ENCODE measurements around the gene PAK6.

The PAK6 gene

DNA sequence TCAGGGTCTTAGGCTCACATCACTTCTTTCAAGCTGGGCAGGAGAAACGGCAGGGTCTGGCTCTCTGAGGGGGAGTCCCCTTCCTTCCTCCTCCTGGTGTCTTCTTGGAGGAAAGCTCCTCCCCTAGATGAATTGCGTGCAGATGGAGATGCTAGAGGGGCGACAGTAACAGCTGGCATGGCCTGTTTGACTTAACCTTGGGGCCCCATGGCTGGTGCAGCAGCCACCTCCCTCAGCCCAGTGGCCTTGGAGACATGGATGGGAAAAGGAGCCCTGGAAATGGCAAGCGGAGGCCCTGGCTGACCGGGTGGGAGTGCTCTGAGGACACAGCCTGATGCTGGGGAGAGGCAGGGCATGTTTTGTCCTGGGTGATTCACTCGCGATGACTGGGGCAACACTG lies 20.2 kb downstream of the PAK6 start:
- Histone ChIP-seq H3K9me3 (ENCODE audit: insufficient read depth, low read length, severe bottlenecking) (no peaks in the 10 kb centered on the region), H2AFZ (ENCODE audit: low read depth, low read length) (no peak overlapping the region), H3K36me3 (ENCODE audit: insufficient read depth, low read length) (no peaks in the 10 kb centered on the region), H4K20me1 (ENCODE audit: insufficient read depth, low read length) (no peaks in the 10 kb centered on the region), H3K79me2 (ENCODE audit: insufficient read depth, low read length) (no peaks in the 10 kb centered on the region), H3K27ac (ENCODE audit: low read length) (no peak overlapping the region), H3K9ac (ENCODE audit: low read depth, low read length) (no peak overlapping the region), H3K4me2 (ENCODE audit: insufficient read depth, low read length) (no peak overlapping the region), H3K4me1 (ENCODE audit: insufficient read depth, low read length) (no peaks in the 10 kb centered on the region), H3K4me3 (ENCODE audit: low read depth in 1 of 2, low read length in 2 of 2) (no peak overlapping the region), H3K27me3 (ENCODE audit: insufficient read depth, low read length, poor library complexity) (peaks cover 2% of the 10 kb centered on the region)
- DNase-seq (no peak), ATAC-seq (ENCODE audit: insufficient read depth, low read depth) (no peak)
- no peak for TF ChIP-seq CTCF (IDR thresholded peaks at IDR 0.05; ENCODE audit: borderline replicate concordance, extremely low read depth, low read length, poor library complexity, severe bottlenecking)
- TF ChIP-seq EZH2 (IDR thresholded peaks at IDR 0.05; ENCODE audit: borderline replicate concordance, low read depth, low read length, severe bottlenecking): no peak

DNA sequence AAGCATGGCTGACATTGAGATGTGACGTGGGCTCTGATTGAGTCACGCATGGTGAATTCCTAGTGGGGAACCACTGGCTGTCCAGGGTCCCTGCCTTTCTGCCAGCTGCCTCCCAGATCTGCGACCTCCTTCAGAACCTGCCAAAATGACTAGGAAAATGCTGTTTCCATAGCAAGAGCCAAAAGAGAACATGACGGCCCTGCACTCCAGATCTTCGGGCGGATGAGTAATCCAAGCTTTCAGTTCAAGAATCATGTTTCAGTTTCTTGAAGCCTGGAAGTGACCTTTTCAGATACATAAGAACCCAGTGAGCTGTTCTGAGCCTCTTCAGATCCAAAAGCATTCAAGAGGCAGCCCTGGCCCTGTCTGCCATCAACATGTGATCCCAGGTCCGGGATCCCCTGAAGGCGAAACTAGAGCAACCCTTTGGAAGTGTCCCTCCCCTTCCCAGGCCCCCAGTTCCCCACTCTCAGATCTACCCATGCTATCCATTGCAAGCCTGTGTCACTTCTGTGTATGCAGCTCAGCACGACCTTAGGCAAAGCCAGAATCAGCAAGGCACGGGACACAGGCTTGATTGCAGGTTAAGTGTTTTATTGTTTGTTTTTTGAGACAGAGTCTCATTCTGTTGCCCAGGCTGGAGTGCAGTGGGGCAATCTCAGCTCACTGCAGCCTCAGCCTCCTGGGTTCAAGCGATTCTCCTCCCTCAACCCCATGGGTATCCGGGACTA lies 24.3 kb downstream of the PAK6 start:
- Histone ChIP-seq H3K27me3 (ENCODE audit: insufficient read depth, low read length, poor library complexity) (no peaks in the 10 kb centered on the region), H4K20me1 (ENCODE audit: insufficient read depth, low read length) (no peaks in the 10 kb centered on the region; the same call in 1 of the 2 replicates), H2AFZ (ENCODE audit: low read depth, low read length) (no peak overlapping the region), H3K4me2 (ENCODE audit: insufficient read depth, low read length) (no peak overlapping the region), H3K4me3 (ENCODE audit: low read depth in 1 of 2, low read length in 2 of 2) (no peak overlapping the region), H3K27ac (ENCODE audit: low read length) (no peak overlapping the region), H3K9me3 (ENCODE audit: insufficient read depth, low read length, severe bottlenecking) (no peaks in the 10 kb centered on the region), H3K36me3 (ENCODE audit: insufficient read depth, low read length) (no peaks in the 10 kb centered on the region), H3K79me2 (ENCODE audit: insufficient read depth, low read length) (no peaks in the 10 kb centered on the region), H3K9ac (ENCODE audit: low read depth, low read length) (no peak overlapping the region), H3K4me1 (ENCODE audit: insufficient read depth, low read length) (no peaks in the 10 kb centered on the region)
- no peak for DNase-seq
- TF ChIP-seq EZH2 (IDR thresholded peaks at IDR 0.05; ENCODE audit: borderline replicate concordance, low read depth, low read length, severe bottlenecking): no peak
- no peak for TF ChIP-seq CTCF (IDR thresholded peaks at IDR 0.05; ENCODE audit: borderline replicate concordance, extremely low read depth, low read length, poor library complexity, severe bottlenecking)
- ATAC-seq (ENCODE audit: insufficient read depth, low read depth): no peak

- H3K79me2 ChIP-seq (ENCODE audit: insufficient read depth, low read length): no peaks in the 10 kb centered on the region
- DNase-seq (no peak), ATAC-seq (ENCODE audit: insufficient read depth, low read depth) (no peak)
- no peaks in the 10 kb centered on the region for H3K9me3 ChIP-seq (ENCODE audit: insufficient read depth, low read length, severe bottlenecking)
- H3K9ac ChIP-seq (ENCODE audit: low read depth, low read length): no peak overlapping the region
- no peaks in the 10 kb centered on the region for H3K4me1 ChIP-seq (ENCODE audit: insufficient read depth, low read length)
- H3K4me2 ChIP-seq (ENCODE audit: insufficient read depth, low read length): no peak overlapping the region
- H3K36me3 ChIP-seq (ENCODE audit: insufficient read depth, low read length): no peaks in the 10 kb centered on the region
- H3K27ac ChIP-seq (ENCODE audit: low read length): no peak overlapping the region
- H2AFZ ChIP-seq (ENCODE audit: low read depth, low read length): no peak overlapping the region
- no peaks in the 10 kb centered on the region; the same call in 1 of the 2 replicates for H4K20me1 ChIP-seq (ENCODE audit: insufficient read depth, low read length)
- no peak overlapping the region for H3K4me3 ChIP-seq (ENCODE audit: low read depth in 1 of 2, low read length in 2 of 2)
- no peaks in the 10 kb centered on the region for H3K27me3 ChIP-seq (ENCODE audit: insufficient read depth, low read length, poor library complexity)
- TF ChIP-seq CTCF (IDR thresholded peaks at IDR 0.05; ENCODE audit: borderline replicate concordance, extremely low read depth, low read length, poor library complexity, severe bottlenecking): no peak
- no peak for TF ChIP-seq EZH2 (IDR thresholded peaks at IDR 0.05; ENCODE audit: borderline replicate concordance, low read depth, low read length, severe bottlenecking)
Observed at GRCh38 chr15:40264321-40265153, 25.7 kb downstream of the PAK6 start.

Measured in DND-41 (cell line).